Measurements from ENCODE around the gene LETM1.
"Not testable (repeated sequence)": the region's sequence is repeated elsewhere in the genome, so short reads cannot be mapped to it uniquely, and the experiment has no call there.

LETM1 gene

GRCh38 chr4:1851160-1851559, 4.8 kb downstream of the LETM1 start:
- no peak for DNase-seq

- DNase-seq, result no peak
Observed at GRCh38 chr4:1850276-1850675, 5.7 kb downstream of the LETM1 start.

GRCh38 chr4:1846580-1846979, 9.4 kb downstream of the LETM1 start:
- no peak for DNase-seq

GRCh38 chr4:1844618-1845017, 11.3 kb downstream of the LETM1 start:
- DNase-seq, result not testable (repeated sequence)

GRCh38 chr4:1843852-1844251, 12.1 kb downstream of the LETM1 start:
- no peak for DNase-seq

GRCh38 chr4:1842993-1843448, 12.9 kb downstream of the LETM1 start:
- DNase-seq, result peak; percentile 63

- no peak for DNase-seq
Observed at GRCh38 chr4:1842339-1842895, 13.5 kb downstream of the LETM1 start.

- no peak for DNase-seq
Observed at GRCh38 chr4:1841887-1842210, 14.1 kb downstream of the LETM1 start.

- DNase-seq, result no peak
Observed at GRCh38 chr4:1841201-1841886, 14.6 kb downstream of the LETM1 start.

GRCh38 chr4:1839282-1839681, 16.7 kb downstream of the LETM1 start:
- DNase-seq, result no peak

- no peak for DNase-seq
Observed at GRCh38 chr4:1837069-1837468, 18.9 kb downstream of the LETM1 start.

- DNase-seq, result no peak
Observed at GRCh38 chr4:1836650-1837049, 19.3 kb downstream of the LETM1 start.

GRCh38 chr4:1835836-1836235, 20.1 kb downstream of the LETM1 start:
- DNase-seq, result not testable (repeated sequence)

- no peak for DNase-seq
Observed at GRCh38 chr4:1834047-1834775, 21.7 kb downstream of the LETM1 start.

GRCh38 chr4:1833307-1834046, 22.5 kb downstream of the LETM1 start:
- no peak for DNase-seq

- no peak for DNase-seq
Observed at GRCh38 chr4:1832690-1833089, 23.3 kb downstream of the LETM1 start.

GRCh38 chr4:1831331-1831730, 24.6 kb downstream of the LETM1 start:
- DNase-seq, result no peak

- no peak for DNase-seq
Observed at GRCh38 chr4:1830642-1831228, 25.2 kb downstream of the LETM1 start.

- no peak for DNase-seq
Observed at GRCh38 chr4:1830234-1830633, 25.7 kb downstream of the LETM1 start.

GRCh38 chr4:1826531-1827350, 29.2 kb downstream of the LETM1 start:
- no peak for DNase-seq

GRCh38 chr4:1825326-1825725, 30.6 kb downstream of the LETM1 start:
- DNase-seq, result no peak

- no peak for DNase-seq
Observed at GRCh38 chr4:1824746-1825145, 31.2 kb downstream of the LETM1 start.
